ENCODE measurements around the gene CHCHD5.

DNA sequence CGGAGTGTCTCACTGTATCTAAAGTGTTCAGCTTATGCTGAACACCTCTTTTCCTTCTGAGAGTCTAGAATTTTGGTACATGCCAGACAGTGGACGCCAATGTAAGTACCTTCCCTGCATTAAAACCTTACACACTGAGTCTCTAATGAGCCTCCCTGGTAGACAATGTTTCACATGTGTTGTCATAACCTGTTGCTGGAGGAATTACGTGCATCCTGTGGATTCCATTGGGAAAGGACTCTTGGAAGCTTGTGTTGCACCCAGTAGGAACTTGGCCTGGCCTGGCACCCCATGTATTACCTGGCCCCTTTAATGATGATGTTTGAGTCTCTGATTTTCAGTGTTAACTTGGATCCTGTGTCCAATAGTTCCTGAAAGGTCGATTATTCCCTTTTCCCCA lies 20.5 kb downstream of the CHCHD5 start:
- TF ChIP-seq, protein P1, sequence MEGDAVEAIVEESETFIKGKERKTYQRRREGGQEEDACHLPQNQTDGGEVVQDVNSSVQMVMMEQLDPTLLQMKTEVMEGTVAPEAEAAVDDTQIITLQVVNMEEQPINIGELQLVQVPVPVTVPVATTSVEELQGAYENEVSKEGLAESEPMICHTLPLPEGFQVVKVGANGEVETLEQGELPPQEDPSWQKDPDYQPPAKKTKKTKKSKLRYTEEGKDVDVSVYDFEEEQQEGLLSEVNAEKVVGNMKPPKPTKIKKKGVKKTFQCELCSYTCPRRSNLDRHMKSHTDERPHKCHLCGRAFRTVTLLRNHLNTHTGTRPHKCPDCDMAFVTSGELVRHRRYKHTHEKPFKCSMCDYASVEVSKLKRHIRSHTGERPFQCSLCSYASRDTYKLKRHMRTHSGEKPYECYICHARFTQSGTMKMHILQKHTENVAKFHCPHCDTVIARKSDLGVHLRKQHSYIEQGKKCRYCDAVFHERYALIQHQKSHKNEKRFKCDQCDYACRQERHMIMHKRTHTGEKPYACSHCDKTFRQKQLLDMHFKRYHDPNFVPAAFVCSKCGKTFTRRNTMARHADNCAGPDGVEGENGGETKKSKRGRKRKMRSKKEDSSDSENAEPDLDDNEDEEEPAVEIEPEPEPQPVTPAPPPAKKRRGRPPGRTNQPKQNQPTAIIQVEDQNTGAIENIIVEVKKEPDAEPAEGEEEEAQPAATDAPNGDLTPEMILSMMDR (IDR thresholded peaks at IDR 0.05) = no peak
- TF ChIP-seq POLR2A (IDR thresholded peaks at IDR 0.05) (no peak), POLR2AphosphoS5 (IDR thresholded peaks at IDR 0.05) (no peak)
